ENCODE measurements around the gene HSH2D.
"Not testable (repeated sequence)": the region's sequence is repeated elsewhere in the genome, so short reads cannot be mapped to it uniquely, and the experiment has no call there.

HSH2D gene

DNA sequence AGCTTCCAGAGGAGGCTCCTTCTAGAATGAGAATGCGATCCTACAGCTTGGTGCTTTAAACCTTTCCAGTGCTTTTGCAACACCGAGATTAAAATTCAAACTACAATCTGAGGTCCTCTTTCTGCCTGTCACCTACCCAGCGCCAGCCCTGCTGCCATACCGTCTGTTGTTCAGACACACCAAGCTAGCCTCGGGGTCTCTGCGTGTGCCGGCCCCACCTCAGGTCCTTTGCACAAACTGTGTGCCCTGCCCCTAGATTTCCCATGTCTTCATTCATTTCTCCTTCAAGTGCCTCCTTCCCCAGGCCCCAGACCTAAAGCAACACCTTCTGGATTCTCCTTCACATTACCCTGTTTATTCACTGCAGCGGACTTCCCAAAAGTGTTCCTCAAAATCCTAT is 11.1 kb downstream of the HSH2D start:
- no peak for DNase-seq (ENCODE audit: low read depth in 2 of 2, low spot score in 1 of 2)

DNA sequence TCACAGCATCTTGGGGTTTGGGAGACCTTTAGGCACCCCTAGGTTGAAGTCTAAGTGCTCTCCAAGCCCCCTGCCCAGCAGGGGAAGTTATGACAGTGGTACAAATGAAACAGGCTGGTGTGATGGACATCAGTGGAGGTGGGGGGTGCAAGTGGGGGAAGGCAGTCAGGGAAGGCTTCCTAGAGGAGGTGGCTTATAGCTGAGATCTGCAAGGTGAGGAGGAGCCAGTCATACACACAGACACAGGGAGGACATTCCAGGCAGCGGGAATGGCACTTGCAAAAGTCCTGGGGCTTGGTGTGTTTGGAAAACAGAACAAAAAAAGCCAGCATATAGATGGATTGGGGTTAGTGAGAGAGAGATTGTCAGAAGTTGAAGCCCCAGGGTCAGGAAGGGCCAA is 11.6 kb downstream of the HSH2D start:
- no peak for DNase-seq (ENCODE audit: low read depth in 2 of 2, low spot score in 1 of 2)

DNA sequence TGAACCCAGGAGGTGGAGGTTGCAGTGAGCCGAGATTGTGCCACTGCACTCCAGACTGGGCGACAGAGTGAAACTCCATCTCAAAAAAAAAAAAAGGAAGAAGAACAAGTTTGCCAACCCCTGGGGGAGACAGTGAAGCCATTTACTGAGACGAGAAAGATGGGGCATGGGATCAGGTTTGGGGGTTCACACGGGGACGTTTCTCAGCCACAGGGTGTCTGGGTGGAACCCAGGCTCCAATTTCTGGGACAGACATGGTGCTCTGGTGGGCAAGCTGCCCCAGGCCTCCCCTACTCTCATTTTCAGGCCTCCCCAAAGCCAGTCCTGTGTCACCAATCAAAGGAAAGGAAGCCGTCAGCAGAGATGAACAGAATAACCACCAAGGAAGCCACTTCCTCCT is 13.4 kb downstream of the HSH2D start:
- DNase-seq (ENCODE audit: low read depth in 2 of 2, low spot score in 1 of 2), result no peak

DNA sequence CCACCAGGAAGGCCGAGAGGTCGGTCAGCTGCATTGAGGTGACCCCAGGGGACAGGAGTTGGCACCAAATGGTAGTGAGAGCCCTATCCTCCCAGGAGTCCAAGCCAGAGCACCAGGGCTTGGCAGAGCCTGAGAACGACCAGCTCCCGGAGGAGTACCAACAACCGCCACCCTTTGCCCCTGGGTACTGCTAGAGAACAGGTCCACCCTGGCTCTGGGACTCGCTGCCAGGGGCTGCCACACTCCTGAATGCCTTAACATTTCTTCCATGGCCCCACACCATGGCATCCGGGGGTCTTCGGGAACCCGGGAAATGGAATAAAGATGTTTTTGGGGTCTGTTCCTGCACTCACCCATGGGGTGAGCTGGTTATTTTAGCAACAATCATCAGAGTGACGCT is 14.1 kb downstream of the HSH2D start:
- no peak for DNase-seq (ENCODE audit: low read depth in 2 of 2, low spot score in 1 of 2)

DNA sequence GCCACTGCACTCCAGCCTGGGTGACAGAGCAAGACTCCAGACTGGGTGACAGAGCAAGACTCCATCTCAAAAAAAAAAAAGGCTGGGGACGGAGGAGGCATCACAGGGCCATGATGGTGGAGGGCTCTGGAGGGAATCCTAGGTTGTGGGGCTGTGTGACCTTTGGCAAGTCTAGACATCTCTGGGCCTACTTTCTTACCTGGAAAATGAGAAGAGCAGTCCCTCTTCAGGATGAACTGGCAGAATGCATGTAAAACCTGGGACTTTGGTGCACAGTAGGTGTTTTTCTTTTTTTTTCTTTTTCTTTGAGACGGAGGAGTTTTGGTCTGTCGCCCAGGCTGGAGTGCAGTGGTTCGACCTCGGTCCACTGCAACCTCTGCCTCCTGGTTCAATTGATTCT is 16.2 kb downstream of the HSH2D start:
- no peak for DNase-seq (ENCODE audit: low read depth in 2 of 2, low spot score in 1 of 2)

DNA sequence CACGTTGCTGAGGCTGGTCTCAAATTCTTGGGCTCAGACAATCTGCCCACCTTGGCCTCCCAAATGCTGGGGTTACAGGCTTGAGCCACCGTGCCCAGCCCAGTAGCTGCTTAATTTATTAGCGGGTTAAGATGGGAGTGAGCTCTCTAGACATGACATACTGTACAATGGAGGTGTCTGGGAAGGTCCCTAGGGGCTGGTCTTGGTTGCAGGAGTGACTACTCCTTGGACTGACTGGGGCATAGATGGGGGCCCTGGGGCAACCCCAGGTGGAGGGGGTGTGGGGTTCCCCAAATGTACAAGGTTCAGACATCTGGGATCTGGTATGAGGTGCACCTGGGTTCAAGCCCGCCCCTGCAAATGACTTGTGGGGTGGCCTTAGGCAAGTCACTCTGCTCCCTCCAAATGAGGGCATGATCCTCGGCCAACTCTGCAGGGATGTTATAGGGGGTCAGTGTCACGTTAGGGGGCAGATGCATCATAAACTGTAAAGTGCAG is 17.0 kb downstream of the HSH2D start:
- DNase-seq (ENCODE audit: low read depth in 2 of 2, low spot score in 1 of 2), result no peak

DNA sequence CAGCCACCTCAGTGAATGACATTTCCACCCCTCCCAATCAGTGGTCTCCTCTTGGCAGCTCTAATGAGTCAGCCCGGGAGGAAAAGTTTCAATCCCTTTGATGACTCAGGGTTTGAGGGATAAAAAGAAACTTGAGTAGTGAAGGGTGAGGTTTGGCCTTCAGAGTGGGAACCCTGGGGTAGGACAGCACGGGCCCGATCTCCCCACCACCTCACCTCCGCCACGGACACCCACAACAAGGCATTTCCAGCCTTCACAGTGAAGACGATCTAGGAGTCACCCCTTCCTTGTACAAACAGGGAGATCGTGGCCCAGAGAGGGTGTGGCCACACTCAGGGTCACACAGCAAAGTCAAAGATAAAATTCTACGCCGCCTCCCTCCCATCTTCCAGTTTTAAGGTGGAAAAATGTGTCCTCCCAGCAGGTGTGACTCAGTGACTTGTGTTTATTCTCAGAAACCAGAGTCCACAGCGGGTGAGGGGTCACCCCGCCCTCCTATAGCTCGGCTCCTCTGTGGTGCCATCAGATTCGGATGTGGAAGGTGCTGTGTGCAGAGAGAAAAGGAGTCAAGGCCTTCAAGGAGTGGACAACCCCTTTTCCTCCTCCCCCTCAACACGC is 17.6 kb downstream of the HSH2D start:
- DNase-seq (ENCODE audit: low read depth in 2 of 2, low spot score in 1 of 2), result no peak

DNA sequence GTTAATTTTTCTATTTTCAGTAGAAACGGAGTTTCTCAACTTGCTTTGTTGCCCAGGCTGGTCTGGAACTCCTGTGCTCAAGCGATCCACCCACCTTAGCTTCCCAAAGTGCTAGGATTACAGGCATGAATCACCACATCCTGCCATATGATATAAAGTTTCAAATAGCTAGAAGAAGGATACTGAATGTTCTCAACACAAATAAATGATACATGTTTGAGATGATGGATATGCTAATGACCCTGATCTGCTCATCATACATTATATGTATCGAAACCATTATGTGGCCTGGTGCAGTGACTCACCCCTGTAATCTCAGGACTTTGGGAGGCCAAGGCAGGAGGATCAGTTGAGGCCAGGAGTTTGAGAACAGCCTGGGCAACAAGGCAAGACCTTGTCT is 18.4 kb downstream of the HSH2D start:
- DNase-seq (ENCODE audit: low read depth in 2 of 2, low spot score in 1 of 2), result no peak

DNA sequence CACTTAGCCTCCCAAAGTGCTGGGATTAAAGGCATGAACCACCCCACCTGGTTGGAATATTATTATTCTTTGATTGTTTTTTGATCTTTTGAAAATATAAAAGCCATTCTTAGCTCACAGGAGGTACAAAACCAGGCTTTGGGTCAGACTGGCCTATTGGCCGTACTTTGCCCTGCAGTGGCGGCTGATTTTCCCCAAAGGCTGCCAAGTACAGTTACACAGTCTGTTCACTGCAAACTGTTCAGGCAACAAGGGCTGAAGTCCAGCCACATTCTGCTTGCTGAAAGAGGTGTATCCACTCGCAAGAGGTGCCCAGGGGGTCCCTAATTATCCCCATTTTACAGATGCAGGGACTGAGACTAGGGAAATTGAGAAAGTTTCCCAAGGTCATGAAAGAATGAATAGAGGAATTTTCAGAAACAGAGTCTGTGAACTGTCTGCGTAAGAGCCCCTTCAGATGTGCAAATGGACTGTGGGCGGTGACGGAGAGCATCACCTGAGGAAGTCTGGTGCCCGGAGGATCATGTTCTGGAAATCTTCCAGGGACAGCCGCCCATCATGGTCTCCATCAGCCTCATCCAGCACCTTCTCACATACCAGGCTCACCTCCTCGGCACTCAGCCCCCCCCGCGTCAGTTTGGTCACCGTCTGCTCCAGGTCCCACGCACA is 20.9 kb downstream of the HSH2D start:
- DNase-seq (ENCODE audit: low read depth in 2 of 2, low spot score in 1 of 2), result no peak

DNA sequence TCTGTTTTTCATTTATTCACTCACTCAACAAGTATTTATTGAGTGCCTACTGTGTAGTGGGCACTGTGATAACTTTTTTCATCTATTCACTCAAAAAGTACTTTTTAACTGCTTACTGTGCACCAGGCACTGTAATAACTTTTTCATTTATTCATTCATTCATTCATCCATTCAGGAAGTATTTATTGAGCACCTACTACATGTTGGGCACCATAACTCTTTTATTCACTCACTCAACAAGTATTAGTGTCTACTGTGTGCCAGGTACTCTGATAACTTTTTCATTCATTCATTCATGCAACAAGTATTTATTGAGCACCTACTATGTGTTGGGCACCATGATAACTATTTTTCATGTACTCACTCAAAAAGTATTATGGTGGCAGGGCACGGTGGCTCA is 22.9 kb downstream of the HSH2D start:
- no peak for DNase-seq (ENCODE audit: low read depth in 2 of 2, low spot score in 1 of 2)

DNA sequence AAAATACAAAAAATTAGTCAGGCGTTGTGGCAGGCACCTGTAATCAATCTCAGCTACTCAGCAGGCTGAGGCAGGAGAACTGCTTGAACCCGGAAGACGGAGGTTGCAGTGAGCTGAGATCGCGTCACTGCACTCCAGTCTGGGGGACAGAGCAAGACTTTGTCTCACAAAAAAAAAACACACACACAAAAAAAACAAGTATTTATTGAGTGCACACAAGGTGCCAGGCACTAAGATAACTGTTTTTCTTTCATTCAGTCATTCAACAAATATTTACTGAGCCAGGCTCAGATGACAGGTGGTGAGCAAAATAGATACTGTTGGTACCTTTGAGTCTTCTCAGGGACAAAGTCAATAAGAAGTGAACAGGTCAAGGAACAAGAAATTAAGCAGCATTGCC is 23.6 kb downstream of the HSH2D start:
- no peak for DNase-seq (ENCODE audit: low read depth in 2 of 2, low spot score in 1 of 2)

DNA sequence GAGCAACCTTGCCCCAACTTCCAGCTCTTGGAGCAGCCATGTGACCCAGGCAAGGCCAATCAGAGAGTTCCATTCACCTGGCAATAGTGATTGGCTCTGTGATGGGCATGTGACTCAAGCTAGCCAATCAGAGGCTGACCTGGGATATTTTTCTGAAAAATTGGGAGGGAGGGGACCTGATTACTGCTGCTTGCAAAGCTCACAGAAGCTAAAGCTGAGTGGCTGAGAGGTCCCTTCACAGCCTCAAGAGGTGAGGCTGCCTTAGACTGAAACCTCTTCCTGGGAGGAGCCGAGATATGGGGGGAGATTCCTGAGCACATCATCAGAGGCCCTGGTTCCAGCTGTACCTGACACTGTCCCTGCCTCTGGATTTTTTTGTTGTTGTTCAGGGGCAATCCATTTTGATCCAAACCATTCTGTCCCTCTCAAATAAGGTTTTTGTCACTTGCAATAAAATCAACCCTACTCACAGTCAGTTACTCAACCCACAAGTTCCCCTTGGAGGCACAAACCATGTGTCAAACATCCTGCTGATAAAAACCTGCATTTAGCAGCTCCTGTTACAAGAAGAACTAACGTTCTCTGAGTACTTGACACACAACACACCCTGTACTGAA is 25.1 kb downstream of the HSH2D start:
- no peak for DNase-seq (ENCODE audit: low read depth in 2 of 2, low spot score in 1 of 2)

DNA sequence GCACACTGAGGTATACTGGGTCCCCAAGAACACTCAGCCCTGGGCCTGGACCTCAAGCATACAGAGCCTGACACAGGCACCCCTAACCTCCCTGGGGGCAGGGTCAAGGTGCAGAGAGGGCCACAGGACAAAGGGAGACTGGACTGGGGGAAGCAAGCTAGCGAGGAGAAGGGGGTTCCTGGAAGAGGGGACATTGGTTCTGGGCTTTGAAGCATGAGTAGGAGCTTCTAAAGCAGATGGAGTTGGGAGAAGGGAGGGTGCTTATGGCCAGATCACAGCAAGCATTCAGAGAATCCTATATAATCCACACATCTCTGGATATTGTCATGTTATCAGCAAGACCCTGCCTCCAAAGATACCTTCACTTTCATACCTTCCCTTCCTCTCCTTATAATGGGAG is 26.6 kb downstream of the HSH2D start:
- DNase-seq (ENCODE audit: low read depth in 2 of 2, low spot score in 1 of 2), result no peak

DNA sequence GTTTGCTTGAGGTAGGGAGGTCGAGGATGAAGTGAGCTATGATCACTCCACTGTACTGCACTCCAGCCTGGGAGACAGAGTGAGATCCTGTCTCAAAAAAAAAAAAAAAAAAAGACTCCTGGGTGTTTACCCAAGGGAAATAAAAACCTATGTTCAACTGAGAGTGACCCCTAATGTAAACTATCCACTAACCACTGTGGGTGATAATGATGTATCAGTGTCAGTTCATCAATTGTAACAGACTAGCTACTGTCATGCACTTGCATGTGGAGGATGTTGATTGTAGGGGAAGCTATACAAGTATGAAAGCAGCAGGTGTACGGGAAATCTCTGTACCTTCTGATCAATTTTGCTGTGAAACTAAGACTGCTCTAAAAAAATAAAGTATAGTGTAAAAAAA is 32.5 kb downstream of the HSH2D start:
- no peak for DNase-seq (ENCODE audit: low read depth in 2 of 2, low spot score in 1 of 2)

DNA sequence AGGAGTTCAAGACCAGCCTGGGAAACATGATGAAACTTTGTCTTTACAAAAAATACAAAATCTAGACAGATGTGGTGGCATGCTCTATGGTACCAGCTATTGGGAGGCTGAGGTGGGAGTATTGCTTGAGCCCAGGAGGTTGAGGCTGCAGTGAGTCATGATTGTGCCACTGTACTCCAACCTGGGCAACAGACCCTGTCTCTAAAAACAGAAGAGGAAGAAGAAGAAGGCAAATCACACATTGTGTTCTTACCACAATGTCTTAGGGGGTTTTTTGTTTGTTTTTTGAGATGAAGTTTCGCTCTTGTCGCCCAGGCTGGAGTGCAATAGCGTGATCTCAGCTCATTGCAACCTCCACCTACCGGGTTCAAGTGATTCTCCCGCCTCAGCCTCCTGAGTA is 35.4 kb downstream of the HSH2D start:
- not testable (repeated sequence) for DNase-seq (ENCODE audit: low read depth in 2 of 2, low spot score in 1 of 2)

DNA sequence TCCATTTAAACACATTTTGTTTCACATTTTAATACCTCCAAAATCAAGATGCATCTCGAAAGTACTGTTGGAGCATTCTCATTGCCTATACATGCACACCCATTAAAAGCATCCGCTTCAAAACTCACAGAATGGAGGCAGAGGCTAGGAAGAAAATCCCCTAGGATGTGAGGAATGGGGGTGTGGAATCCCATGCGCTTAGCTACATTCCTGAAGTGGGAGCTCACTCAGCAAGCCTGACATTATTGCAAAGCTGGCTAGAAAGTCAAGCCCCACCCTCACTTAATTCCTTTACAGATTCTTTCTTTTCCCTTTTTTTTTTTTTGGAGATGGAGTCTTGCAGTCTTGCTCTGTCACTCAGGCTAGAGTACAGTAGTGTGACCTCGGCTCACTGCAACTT is 37.1 kb downstream of the HSH2D start:
- no peak for DNase-seq (ENCODE audit: low read depth in 2 of 2, low spot score in 1 of 2)

DNA sequence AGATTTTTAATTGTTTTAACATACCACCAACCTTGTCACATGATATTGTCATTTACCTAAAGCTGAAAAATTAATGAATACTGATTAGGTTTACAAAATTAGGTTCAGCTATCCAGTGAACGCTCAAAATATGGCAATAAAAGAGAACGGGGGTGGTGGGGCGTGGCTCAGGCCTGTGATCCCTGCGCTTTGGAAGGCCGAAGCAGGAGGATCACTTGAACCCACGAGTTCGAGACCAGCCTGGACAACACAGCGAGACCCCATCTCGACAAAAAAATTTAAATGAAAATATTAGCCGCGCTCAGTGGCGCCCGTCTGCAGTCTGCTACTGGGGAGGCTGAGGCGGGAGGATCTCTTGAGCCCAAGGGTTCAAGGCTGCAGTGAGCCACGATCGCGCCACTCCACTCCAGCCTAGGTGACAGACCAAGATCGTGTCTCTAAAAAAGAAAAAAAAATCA is 41.2 kb downstream of the HSH2D start:
- no peak for DNase-seq (ENCODE audit: low read depth in 2 of 2, low spot score in 1 of 2)

DNA sequence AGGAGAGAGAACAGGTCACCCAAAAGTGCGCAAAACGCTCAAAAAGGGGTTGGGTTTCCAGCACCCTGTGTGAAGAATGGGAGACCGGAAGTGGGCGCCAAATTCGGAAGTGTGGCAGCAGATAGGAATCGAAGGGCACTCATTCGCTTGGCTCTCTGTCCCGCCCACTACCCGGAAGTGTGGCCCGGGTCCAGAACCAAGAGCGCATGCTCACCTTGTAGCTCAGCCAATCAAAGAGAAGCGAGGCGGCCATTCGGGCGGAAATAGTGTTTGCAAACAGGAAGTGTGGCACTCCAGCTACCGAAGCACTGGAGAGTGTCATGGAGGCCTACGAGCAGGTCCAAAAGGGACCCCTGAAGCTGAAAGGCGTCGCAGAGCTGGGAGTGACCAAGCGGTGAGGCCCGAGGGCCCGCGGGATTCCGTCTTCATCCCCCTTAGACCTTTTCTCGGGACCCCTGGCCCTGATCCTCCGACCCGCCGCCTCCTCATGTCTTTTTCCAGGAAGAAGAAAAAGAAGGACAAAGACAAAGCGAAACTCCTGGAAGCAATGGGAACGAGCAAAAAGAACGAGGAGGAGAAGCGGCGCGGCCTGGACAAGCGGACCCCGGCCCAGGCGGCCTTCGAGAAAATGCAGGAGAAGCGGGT is 41.8 kb downstream of the HSH2D start, which contains the start of gene FAM32A:
FAM32A (plus strand) TSS at position 288 of the 645 bp plus-strand sequence; CDS start at position 321, 33 bp downstream.
- DNase-seq (ENCODE audit: low read depth in 2 of 2, low spot score in 1 of 2), result peak; percentile 92 to 98

DNA sequence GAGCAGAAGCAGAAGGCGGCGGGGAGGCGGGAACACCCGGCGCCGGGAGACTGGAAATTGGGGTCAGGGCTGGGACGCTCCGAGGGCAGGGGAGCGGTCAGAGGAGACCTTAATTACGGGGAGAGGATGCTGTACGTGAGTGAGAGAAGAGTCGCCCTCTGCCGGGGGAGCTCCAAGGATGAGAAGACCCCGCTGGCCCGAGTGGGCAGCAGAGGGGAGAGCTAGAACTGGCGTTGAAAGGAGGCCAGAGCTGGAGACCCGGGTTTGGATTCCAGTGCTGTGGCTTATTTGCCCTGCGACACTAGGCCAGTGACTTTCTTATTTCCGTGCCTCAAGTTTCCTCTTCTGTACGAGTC is 42.3 kb downstream of the HSH2D start:
- DNase-seq (ENCODE audit: low read depth in 2 of 2, low spot score in 1 of 2), result no peak

DNA sequence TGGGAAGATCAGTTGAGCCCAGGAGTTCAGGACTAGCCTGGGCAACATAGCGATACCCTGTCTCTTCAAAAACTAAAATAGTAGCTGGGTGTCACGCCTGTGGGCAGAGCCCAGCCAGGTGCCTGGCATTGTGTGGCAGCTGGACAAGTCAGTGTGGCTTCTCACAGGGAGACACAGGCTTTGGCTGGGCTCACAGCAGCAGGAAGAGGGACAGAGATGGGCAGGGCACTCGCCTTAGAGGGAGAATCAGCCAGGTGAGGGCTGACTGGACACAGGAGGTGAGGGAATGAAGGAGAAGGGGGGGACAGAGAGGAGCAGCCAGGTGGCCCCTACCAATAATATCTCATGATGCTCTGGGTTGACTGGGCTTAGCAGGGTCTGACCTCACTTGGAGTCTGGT is 45.0 kb downstream of the HSH2D start:
- no peak for DNase-seq (ENCODE audit: low read depth in 2 of 2, low spot score in 1 of 2)

DNA sequence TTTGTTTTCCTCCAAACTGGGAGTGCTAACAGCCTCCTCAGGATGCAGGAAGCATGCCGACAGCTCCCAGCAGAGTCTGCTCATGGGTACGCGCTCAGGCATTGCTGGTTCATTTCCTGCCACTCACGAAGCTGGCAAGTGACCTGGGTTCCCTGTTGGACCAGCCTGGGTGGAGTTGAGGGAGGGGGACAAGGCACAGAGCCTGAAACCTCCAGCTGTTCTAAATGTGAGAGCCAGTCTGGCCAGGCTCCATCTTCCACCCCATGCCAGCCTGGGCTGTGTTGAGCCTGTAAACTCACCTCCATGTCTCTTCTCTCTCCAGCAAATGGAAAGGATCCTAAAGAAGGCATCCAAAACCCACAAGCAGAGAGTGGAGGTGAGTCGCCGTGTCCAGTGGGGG is 46.7 kb downstream of the HSH2D start:
- no peak for DNase-seq (ENCODE audit: low read depth in 2 of 2, low spot score in 1 of 2)

DNA sequence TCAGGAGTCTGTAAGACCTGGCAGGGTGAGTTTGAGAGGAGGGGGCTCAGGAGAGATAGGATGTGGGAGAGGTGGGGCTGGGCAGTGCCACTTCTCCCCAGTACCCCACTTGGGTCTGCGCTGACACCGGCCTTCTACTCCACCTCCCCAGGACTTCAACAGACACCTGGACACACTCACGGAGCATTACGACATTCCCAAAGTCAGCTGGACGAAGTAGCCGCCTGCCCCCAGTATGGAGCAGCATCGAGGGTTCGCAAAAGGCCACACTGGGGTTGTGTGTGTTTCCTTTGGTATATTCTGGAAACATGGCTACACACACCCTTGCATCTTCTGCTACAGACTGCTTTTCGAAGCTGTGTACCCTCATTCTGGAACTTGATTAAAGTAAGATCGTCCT is 47.3 kb downstream of the HSH2D start:
- no peak for DNase-seq (ENCODE audit: low read depth in 2 of 2, low spot score in 1 of 2)
